Skeletal muscle tissue (tissue), 4 donors: ENCODE data around the gene PTPN14. TPM values are rescaled to one million over a fixed set of nuclear protein-coding genes. Genes with fewer than 3 reads are reported as not detected.

ENCODE experiments used
- H3K27ac ChIP-seq: one replicate; pipeline ENCODE4 v1.7.0; 2013; ENCODE audit warnings: mild to moderate bottlenecking, low read depth, low read length, inconsistent platforms
- H3K27me3 ChIP-seq, 3 donors: one replicate each; pipeline ENCODE4 v1.7.0; 2013; ENCODE audit warnings: low read length in 3 of 3; ENCODE audit not compliant: control insufficient read depth in 3 of 3, insufficient read depth in 3 of 3
- H3K36me3 ChIP-seq, 3 donors: one replicate each; pipeline ENCODE4 v1.7.0; 2013; ENCODE audit warnings: low read length in 3 of 3; ENCODE audit not compliant: control insufficient read depth in 3 of 3, insufficient read depth in 3 of 3
- H3K4me1 ChIP-seq, 3 donors: one replicate each; pipeline ENCODE4 v1.7.0; 2013; ENCODE audit warnings: low read length in 3 of 3, mild to moderate bottlenecking in 3 of 3; ENCODE audit not compliant: control insufficient read depth in 3 of 3, insufficient read depth in 3 of 3
- H3K4me3 ChIP-seq, 3 donors: one replicate each; pipeline ENCODE4 v1.7.0; 2013; ENCODE audit warnings: low read length in 3 of 3
- H3K9ac ChIP-seq, 3 donors: one replicate each; pipeline ENCODE4 v1.7.0; 2013; ENCODE audit warnings: low read length in 3 of 3, mild to moderate bottlenecking in 3 of 3, moderate library complexity in 2 of 3, low read depth in 1 of 3
- H3K9me3 ChIP-seq, 3 donors: one replicate each; pipeline ENCODE4 v1.7.0; 2013; ENCODE audit warnings: low read length in 3 of 3; ENCODE audit not compliant: control insufficient read depth in 3 of 3
- total RNA-seq: library from RNA; depleted of rRNA; stranded (reverse); fragments of >200 nt; gene quantifications from one replicate; pipeline ENCODE4 v1.2.3, GENCODE V29; 2014
- donor health status: Osteomylitis.

Gene PTPN14
- total RNA-seq, 1 donor from 2014 or later: 19.8 TPM

DNA sequence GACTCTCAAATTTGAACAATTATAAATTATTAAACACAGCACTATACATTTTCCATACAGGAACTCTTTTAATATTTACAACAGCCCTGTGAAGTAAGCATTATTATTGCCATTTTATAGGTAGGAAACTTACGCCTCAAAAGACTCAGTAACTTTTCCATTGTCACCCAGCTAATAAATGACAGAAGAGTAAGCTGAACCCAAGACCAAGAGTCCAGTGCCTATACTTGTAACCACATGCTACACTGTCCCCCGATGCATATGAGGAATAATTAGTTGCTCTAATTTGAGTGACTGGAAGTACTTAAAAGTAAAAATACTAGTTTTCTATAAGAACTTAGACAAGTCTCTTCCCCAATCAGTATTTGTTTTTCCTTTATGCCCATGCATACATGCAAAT lies 88.5 kb downstream of the PTPN14 start:
- Histone ChIP-seq H3K4me1 (peaks cover 6 to 20% (median 6%) of the 10 kb centered on the region in 3 donors), H3K36me3 (peaks cover 0 to 4% (median 4%) of the 10 kb centered on the region in 3 donors), H3K27ac (no peak overlapping the region), H3K27me3 (no peaks in the 10 kb centered on the region), H3K9ac (no peak overlapping the region), H3K4me3 (no peak overlapping the region), H3K9me3 (no peaks in the 10 kb centered on the region)

DNA sequence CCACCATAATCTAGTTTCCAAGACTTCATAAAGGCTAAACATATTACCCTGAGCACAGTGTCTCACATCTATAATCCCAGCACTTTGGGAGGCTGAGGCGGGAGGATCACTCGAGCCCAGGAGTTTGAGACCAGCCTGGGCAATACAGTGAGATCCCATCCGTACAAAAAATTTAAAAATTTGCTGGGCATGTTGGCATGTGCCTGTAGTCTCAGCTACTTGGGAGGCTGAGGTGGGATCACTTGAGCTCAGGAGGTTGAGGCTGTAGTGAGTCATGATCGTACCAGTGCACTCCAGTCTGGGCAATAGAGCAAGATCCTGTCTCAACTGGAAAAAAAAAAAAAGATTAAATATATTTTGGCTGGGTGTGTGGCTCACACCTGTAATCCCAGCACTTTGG lies 90.1 kb downstream of the PTPN14 start:
- no peaks in the 10 kb centered on the region for H3K9me3 ChIP-seq
- no peak overlapping the region for H3K4me3 ChIP-seq
- no peak overlapping the region for H3K9ac ChIP-seq
- H3K27me3 ChIP-seq: no peaks in the 10 kb centered on the region
- no peak overlapping the region for H3K27ac ChIP-seq
- H3K36me3 ChIP-seq: peaks cover 0 to 4% (median 4%) of the 10 kb centered on the region in 3 donors
- H3K4me1 ChIP-seq: peaks cover 0 to 20% (median 3%) of the 10 kb centered on the region in 3 donors

DNA sequence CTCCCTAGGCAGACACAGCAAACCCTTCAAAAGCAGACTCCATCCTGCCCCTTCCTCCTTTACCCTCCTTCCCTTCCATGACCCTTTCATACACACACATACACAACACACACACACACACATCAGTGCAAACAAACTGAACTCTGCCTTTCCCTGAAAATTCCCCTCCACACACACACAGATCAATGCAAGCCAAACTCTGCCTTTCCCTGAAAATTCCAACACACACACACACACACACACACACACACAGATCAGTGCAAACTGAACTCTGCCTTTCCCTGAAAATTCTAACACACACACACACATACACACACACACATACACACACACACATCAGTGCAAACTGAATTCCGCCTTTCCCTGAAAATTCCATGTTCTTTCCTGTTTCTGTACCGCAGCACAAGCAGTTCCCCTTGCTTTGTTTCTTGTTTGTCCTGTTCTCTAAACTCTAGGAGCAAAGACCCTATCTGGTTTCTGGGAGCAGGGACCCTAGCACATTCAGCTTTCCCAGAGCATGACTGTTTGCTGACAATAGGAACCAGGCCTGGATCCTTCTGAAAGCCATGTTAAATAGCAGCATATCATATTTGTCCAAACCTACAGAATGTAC lies 91.0 kb downstream of the PTPN14 start:
- Histone ChIP-seq H3K4me3 (no peak overlapping the region), H3K9me3 (no peaks in the 10 kb centered on the region), H3K9ac (no peak overlapping the region), H3K36me3 (peaks cover 0 to 4% (median 4%) of the 10 kb centered on the region in 3 donors), H3K4me1 (peaks cover 0 to 20% (median 4%) of the 10 kb centered on the region in 3 donors), H3K27ac (no peak overlapping the region), H3K27me3 (no peaks in the 10 kb centered on the region)

DNA sequence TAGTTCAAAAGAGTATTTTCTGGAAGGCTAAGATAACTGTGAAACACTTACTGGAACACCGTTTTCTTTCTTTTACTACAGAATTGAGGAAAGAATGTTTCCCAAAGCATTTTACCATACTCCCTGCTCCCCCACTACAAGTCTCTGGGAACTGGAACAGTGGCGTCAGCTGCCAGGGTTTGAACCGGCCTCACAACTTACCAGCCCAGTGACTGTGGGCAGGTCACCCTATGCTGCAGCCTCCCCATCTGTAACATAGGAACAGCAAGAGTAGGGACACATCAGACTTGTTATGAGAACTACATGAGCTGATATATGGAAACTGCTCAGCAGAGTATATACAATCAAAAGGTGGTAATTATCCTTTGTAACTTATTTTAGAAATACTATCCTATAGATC lies 91.5 kb downstream of the PTPN14 start:
- Histone ChIP-seq H3K9ac (no peak overlapping the region), H3K4me1 (peaks cover 5 to 23% (median 9%) of the 10 kb centered on the region in 3 donors), H3K27me3 (no peaks in the 10 kb centered on the region), H3K36me3 (peaks cover 0 to 4% (median 4%) of the 10 kb centered on the region in 3 donors), H3K9me3 (no peaks in the 10 kb centered on the region), H3K4me3 (no peak overlapping the region), H3K27ac (no peak overlapping the region)

DNA sequence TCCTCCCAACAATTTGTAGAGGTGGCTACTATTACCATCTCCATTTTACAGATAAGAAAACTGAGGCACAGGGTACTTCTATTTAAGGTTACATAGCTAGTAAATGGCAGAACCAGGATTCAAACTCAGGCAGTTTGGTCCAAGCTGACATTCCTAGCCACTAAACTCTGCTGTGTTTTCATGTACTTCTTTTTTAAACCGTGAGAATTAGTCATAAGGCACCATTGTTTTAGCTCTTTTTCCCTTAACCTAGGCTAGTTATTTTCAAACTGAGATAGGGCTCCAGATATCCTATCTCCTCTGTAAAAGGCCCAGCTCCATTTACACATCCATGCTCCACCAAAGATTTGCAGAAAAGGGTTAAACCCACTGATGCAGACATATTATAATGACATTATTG lies 92.9 kb downstream of the PTPN14 start:
- Histone ChIP-seq H3K9ac (no peak overlapping the region), H3K9me3 (no peaks in the 10 kb centered on the region), H3K4me3 (no peak overlapping the region), H3K36me3 (no peaks in the 10 kb centered on the region), H3K27me3 (no peaks in the 10 kb centered on the region), H3K4me1 (peaks cover 13 to 20% (median 13%) of the 10 kb centered on the region in 3 donors), H3K27ac (no peak overlapping the region)

DNA sequence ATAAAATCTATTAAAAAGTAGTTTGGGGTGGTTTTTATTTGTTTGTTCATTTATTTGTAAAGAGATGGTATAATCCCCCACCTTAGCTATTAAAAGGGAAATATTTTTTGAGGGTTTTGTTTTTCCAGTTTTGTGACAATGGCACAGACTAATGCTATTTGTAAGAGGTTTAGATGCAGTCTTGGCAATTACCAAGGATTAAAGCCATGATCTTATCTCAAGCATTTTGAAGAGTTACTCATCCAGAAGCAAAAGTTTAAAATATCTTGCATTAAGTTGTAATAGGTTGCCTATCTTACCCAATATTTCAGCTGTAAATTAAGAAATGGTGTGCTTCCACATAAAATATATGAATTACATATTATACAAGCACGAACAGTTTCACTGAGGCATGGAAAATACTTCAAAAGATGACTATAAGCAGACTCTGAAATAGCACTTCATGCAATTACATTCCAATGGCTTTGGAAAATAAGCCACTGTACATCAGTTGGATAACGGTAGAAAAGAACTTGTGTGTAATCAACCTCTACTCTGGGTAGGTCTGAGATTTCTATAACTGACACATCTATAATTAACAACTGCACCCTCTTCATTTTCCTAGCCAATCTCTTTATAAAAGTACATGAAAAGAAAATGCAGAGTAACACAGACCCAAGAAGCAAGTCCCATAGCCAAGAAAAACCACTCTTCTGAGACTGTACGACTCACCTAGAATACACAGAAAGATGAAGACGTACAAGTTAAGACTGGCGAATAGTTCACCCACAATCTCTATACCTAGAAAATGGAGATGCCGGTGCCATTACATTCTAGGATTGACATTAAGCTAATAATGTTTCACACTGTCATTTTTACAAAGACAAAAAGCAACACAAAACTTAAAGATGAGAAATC lies 95.2 kb downstream of the PTPN14 start:
- H3K36me3 ChIP-seq: no peaks in the 10 kb centered on the region
- peaks cover 12 to 32% (median 21%) of the 10 kb centered on the region in 3 donors for H3K4me1 ChIP-seq
- H3K4me3 ChIP-seq: no peak overlapping the region
- no peak overlapping the region for H3K9ac ChIP-seq
- H3K9me3 ChIP-seq: no peaks in the 10 kb centered on the region
- H3K27ac ChIP-seq: no peak overlapping the region
- H3K27me3 ChIP-seq: no peaks in the 10 kb centered on the region

DNA sequence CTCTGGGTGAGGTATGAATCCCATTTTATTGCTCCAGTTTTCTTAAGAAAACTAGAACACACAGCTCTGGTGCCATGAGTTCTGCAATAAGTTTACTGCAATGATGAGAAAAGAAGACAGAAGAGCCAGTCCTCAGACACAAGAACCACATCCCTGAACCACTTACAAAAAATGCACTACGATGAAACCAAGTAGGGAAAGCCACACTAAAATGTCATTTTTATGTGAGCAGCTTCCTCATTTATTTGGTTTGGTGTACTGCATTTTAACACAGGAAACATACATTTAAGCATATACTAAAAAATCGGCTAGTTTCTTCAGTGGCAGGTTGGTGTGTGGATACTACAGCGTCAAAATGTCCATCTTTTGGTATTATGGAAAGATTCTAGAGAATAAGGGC lies 95.9 kb downstream of the PTPN14 start:
- no peaks in the 10 kb centered on the region for H3K9me3 ChIP-seq
- H3K4me1 ChIP-seq: peaks cover 12 to 29% (median 21%) of the 10 kb centered on the region in 3 donors
- no peak overlapping the region for H3K9ac ChIP-seq
- no peaks in the 10 kb centered on the region for H3K27me3 ChIP-seq
- H3K4me3 ChIP-seq: no peak overlapping the region
- no peak overlapping the region for H3K27ac ChIP-seq
- no peaks in the 10 kb centered on the region for H3K36me3 ChIP-seq

DNA sequence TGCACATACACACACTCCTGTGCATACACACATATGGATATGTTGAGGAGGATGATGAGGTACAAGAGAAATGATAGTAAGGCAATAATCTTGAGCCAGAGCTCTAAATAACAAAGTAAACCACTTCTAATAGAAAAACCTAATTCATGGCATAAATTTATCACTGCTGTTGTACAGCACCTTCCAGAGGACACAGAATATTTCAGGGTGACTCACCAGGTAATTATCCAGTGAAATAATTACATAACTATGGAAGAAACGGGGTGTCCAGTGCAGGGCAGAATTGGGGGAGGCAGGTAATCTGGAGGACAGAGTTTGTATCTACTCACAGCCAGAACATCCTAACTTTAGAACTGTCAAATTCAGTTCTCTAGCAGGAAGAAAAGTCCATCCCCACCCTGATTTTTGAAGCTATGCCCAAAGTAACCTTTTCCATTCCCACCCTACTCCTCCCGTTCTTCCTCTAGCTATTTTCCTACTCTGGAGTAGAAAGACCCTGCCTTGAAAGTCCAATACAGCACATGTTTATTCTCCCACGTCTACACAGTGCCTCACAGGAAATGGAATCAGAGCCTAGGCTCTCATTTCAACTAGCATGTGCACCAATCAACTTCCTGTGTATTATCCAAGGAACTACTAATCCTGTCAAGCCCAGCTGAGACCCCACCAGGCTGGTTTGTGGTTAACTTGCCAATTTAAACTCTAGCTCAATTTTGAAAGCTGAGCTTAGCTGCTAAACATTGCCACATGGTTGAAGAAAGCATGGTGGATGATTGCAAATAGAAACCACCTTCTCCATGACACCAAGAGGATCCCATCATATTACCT lies 96.6 kb downstream of the PTPN14 start:
- no peak overlapping the region for H3K4me3 ChIP-seq
- peaks cover 12 to 26% (median 21%) of the 10 kb centered on the region in 3 donors for H3K4me1 ChIP-seq
- no peaks in the 10 kb centered on the region for H3K27me3 ChIP-seq
- no peaks in the 10 kb centered on the region for H3K36me3 ChIP-seq
- H3K27ac ChIP-seq: no peak overlapping the region
- H3K9ac ChIP-seq: no peak overlapping the region
- H3K9me3 ChIP-seq: no peaks in the 10 kb centered on the region

DNA sequence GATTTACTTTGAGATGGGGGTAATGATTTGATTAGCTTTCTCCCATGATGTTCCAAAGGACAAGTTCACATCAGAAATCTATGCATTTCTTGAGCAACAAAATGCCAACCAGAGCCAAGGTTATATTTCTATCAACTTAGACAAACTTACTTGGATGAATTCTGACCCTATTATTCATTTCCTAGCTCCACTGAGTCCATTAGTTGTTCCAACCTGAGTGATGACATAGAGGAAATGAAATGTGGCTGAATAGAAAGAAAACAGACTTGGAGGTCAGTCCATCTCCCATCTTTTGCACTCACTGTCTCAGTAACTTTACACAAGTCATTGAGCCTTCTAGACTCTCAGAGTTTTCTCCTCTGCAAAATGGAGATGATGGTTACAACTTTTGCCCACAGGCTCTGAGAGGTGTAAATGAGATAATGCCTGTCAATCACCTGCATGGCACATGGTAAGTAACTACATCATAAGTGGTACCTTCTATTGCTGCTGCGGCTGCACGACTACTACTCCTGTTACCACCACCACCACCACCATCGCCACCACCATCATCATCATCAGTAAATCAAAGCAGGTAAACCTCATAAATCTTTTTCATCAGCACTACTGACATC lies 98.2 kb downstream of the PTPN14 start:
- Histone ChIP-seq H3K4me3 (no peak overlapping the region), H3K4me1 (peaks cover 12 to 26% (median 21%) of the 10 kb centered on the region in 3 donors), H3K9me3 (no peaks in the 10 kb centered on the region), H3K27me3 (no peaks in the 10 kb centered on the region), H3K9ac (no peak overlapping the region), H3K36me3 (no peaks in the 10 kb centered on the region), H3K27ac (no peak overlapping the region)
